C4-2B (cell line): Measurements from ENCODE around the gene GABRE.

Source experiments
- ZFX ChIP-seq: fragments of 450-650 bp; IDR thresholded peaks from 2 replicates; pipeline ENCODE4 v1.6.1; 2017
- TF ChIP-seq, protein P1 (sequence below): fragments of 450-650 bp; conservative IDR thresholded peaks from 2 replicates; pipeline ENCODE4 v1.5.1; 2017; ENCODE audit warnings: mild to moderate bottlenecking

DNA sequence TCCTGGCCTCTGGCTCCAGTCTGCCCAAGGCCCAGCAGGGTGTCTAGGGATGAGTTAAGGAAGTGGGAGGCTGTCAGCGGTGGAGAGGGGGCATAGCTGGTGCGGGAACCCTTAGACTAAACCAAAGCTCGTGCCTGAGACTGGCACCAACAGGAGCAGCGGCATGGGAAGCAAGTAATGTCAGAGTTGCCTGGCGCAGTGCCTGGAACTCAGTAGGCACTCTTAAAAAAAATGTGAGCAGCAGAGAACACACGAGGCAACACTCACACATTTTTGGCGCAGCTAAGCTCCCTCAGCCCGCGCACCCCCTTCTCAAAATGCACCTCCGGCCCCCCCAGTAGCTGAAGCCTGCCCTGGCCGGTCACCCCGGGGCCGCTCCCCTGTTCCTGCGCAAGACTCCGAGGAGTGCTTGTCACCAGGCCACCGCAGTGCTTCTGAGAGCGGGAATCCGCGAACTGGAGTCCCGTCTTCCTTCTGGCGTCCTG lies 583 bp downstream of the GABRE start:
- TF ChIP-seq, protein P1, sequence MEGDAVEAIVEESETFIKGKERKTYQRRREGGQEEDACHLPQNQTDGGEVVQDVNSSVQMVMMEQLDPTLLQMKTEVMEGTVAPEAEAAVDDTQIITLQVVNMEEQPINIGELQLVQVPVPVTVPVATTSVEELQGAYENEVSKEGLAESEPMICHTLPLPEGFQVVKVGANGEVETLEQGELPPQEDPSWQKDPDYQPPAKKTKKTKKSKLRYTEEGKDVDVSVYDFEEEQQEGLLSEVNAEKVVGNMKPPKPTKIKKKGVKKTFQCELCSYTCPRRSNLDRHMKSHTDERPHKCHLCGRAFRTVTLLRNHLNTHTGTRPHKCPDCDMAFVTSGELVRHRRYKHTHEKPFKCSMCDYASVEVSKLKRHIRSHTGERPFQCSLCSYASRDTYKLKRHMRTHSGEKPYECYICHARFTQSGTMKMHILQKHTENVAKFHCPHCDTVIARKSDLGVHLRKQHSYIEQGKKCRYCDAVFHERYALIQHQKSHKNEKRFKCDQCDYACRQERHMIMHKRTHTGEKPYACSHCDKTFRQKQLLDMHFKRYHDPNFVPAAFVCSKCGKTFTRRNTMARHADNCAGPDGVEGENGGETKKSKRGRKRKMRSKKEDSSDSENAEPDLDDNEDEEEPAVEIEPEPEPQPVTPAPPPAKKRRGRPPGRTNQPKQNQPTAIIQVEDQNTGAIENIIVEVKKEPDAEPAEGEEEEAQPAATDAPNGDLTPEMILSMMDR: no peak
- no peak for TF ChIP-seq ZFX
